NCI-H1436 (cell line): Measurements from ENCODE around the gene NEO1.
"Not testable (repeated sequence)": the region's sequence is repeated elsewhere in the genome, so short reads cannot be mapped to it uniquely, and the experiment has no call there.

Experiments used
- DNase-seq: peaks from one replicate; lab custom pipeline; 2025; lab: John Stamatoyannopoulos, UW

Gene NEO1

DNA sequence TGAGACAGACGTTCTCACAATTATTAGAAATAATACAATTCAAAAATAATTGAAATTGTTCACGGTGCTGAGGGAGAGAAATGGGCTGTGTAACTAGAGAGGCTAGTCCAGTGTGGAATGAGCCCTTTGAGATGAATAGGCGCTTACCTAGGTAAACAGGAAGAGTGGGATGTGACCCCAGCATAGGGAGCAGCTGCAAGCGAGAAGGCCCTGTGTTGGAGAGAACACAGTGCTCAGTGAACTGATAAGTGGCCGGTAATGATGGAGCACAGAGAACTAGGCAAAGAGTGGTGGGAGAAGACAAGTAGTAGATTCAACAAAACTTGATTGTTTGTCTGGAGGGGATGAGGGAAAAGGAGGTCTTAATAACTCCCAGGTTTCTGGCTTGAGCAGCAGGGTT, 212.6 kb downstream of the NEO1 start:
- DNase-seq: no peak

- peak; percentile 26 for DNase-seq
These were observed 213.4 kb downstream of the NEO1 start for GRCh38 chr15:73265536-73266153.

GRCh38 chr15:73268457-73268856, 216.2 kb downstream of the NEO1 start:
- DNase-seq: no peak

- no peak for DNase-seq
These were observed 218.3 kb downstream of the NEO1 start for GRCh38 chr15:73270366-73271097.

DNA sequence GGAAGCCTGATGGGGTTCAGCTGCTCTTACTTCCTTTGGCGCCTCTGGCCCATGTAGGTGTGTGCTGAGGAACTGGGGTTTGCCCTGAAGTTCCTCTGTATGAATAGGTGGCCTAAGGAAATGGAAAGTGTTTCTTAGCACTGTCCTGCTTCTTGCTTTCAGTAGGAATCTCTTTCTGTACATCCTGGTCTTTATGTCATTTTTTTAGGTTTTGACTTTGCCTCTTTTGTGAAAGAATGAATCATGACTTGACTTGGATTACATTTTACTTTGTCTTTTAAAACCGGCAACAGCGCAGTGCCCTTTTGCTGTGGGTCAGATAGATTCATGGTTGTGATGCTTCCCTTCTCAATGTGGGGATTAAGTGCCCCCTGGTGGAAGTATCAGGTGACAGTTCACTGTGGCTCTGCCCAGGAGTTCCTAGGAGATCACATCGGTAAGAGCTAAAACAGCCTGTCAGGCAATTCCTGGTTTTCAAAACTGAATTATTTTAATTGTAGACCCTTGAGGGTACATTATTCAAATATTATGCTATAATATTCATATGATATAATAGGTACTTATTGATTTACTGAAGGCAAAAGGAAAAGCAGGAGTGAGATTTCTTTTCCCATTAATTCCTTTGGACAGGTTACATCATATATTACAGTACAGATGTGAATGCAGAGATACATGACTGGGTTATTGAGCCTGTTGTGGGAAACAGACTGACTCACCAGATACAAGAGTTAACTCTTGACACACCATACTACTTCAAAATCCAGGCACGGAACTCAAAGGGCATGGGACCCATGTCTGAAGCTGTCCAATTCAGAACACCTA, 221.1 kb downstream of the NEO1 start:
- DNase-seq: peak; percentile 30

GRCh38 chr15:73275862-73276261, 223.6 kb downstream of the NEO1 start:
- DNase-seq: no peak

DNA sequence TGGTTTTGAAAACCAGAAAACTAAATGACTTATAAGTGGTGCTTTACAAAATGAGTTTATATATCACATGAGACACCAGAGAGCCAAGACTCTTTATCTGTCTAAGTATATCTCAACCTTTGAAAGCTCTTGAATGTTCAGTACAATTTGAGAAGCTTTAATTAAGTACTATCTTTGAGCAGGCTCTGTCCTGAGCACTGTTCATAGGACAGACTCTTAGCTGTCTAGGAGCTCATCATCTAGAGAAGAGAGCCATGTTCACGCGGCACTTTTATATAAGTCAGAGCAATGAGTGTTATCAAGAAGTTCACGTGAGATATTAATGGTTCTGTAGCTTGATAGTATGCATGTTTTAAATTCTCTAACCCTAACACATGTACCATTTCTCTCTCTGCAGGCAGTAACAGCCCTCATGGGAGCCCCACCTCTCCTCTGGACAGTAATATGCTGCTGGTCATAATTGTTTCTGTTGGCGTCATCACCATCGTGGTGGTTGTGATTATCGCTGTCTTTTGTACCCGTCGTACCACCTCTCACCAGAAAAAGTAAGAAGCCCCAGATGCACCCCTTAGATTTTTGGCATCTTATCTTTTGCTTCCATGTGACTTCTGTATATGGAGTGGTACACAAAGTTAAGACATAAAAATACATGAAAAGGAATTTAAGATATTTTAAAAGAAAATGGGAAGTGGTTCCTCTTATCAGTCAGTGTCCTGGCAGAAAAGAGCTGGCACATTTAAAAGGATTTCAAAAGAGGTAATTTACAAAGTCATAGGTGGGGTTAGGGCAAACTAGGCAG, 230.5 kb downstream of the NEO1 start:
- DNase-seq: no peak

DNA sequence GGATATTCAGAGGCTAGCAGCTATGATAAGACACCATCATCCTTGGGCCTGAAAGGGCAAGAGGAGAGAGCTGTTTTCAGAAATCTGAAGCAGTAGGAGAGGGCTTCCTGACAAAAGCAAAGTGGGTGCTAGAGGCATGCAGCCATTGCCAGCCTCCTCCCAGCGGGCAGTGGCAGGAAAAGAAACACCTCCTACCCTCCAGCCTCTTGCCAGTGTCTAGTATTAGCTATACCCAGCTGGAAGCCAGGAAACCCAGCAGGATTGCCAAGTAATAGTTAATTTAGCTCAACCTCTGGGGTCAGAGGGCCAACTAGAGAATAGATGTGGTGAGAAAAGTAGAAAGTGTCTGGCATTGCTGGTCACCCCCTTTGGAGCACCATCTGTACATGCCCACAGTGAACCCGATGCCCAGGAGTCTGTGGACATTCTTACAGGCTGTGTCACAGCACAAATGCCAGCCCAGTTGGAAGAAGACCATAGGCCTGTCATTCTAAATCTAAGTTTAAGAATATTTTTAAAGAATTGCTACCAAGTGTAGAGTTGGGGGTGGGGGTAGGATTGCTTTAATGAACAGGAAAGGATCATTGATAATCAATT, 231.2 kb downstream of the NEO1 start:
- no peak for DNase-seq

DNA sequence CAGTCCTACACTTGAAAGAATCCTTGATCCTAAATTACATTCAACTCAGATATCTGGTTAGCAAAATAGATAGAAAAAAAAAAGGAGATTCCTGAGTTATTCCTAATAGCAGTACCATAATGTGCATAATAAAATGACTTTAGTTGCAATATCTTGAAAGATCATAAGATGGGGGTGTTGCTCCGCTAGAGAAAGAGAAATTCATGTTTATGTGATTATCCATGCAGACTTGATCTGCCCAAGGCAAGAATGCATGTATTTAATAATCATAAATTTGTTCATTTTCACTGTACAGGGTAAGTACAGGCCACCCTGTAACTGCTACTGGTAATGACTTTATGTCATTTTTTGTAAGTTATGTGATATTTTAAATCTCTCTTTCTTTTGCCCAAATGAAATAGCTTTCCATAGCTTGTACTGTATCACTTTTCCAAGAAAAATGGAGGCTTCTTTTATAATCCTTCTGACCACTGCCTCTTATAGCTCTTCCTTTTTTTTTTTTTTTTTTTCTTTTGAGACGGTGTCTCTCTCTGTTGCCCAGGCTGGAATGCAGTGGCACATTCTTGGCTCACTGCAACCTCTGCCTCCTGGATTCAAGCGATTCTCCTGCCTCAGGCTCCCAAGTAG, 231.9 kb downstream of the NEO1 start:
- DNase-seq: no peak

DNA sequence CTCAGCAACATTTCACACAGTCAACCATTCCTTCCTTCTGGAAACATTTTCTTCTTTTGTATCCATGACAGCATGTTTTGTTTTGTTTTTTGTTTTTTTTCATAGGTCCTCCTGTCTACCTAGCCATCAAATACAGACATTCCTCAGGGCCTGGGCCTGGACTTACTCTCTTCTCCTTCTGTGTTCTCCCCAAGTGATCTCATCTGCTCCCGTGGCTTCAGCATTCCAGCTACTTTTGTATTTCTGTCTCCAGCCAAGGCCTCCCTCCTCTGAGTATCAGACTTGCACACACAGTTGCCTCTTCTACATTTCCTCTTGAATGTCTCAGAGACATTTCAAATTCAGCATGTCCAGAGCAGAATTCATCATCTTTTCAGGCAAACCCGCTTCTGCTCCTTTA, 234.0 kb downstream of the NEO1 start:
- DNase-seq: no peak

DNA sequence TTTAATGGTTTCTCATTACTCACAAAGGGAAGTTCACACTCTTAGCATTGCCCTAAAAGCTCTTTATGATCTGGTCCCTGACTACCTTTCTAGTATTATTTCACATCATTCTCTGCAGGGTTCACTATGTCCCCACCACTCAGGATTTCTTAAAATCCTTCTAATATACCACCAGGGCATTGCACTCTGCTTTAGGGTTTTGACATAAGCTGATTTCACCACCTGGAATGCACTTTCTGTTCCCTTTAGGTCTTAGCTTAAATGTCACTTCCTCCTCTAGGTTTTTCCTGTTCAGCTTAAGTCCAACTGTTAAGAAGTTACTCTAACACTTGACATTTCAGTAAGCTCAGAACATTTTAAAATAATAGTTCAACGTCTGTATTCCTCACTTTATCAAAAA, 234.8 kb downstream of the NEO1 start:
- no peak for DNase-seq

DNA sequence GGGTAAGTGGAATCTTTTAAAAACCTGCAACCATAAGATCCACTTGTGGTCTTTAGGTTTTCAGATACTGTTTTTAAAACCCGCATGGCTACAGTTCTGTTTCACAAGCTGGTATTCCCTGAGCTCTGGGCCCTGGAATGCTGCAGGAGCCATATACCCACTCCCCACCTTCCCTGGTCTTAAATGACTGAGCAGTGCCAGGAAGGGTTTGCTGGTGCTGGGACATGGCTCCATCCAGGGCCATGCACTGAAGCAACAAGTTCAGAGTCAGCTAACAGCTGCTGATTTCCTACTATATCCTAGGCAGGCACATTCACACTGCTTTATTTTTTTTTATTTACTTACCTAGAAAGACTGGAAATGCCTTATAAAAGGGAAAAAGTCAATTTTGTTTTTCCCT, 239.2 kb downstream of the NEO1 start:
- no peak for DNase-seq

GRCh38 chr15:73293773-73294172, 241.5 kb downstream of the NEO1 start:
- no peak for DNase-seq

DNA sequence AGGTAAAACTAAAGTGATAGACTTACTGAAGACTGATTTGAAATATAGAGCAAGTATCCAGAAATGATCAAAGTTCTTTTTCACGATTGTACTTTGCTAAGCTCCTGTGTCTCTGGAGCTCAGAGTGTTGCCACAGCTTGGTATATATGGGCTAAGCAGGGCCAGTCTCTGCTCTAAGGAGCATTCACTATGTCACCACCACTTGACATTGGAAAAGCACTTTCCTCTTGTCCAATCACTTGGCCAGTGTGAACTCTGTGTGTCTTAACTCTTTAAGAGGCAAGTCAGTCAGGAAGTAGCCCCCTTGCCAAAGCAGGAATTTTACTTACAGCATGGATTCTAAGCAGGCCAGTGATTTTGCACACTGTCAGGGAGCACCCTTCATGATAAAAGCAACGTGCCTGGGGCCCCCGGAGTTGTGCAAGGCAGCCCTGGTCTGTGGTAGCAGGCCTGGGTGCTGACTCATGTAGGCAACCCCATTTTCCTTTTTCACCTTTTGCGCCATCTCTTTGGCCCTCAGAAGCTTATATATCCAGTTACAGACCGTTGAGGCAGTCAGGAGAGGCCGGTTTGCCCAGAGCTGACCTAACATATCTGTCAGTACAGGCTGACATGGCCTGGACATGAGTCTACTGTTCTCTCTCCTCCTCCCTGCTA, 243.5 kb downstream of the NEO1 start:
- no peak for DNase-seq

- no peak for DNase-seq
These were observed 244.5 kb downstream of the NEO1 start for GRCh38 chr15:73296609-73297353.

DNA sequence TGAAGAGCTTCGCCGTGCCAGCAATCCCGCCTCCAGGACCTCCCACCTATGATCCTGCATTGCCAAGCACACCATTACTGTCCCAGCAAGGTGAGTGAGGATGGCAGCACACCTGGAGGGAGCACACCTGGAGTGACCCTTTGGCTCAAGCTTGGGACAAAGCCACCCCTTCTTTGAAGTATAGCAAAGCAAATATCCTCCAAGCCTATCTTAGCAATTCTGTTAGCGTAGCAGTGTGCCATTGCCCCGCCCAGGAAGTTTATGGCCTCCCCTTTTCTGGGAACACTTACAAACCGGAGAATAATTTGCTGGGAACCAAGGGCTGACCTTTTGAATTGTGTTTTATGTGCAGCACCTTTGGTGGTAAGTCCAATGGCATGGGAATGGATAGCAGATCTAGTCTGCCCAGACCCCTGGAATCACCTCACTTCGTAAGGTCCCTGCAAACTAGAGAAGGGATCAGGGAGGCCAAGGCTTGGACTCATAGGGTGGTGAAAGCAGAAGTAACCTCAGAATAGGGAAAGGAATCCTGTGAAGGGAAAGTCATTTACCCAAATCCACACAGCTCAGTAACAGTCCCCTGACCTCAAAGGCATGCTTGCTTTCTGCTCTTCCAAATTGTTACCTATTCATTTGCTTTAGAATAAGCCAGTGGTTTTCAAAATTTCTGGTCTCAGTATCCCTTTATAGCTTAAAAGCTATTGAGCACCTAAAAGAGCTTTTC, 246.4 kb downstream of the NEO1 start:
- no peak for DNase-seq

- not testable (repeated sequence) for DNase-seq
These were observed 248.0 kb downstream of the NEO1 start for GRCh38 chr15:73300286-73300685.

- no peak for DNase-seq
These were observed 251.4 kb downstream of the NEO1 start for GRCh38 chr15:73303636-73304035.
